Measurements from ENCODE around the gene KRT4. TPM values are rescaled to one million over a fixed set of nuclear protein-coding genes. Genes with fewer than 3 reads are reported as not detected.

Gene KRT4
- total RNA-seq, 1 donor from 2014 or later = not detected

DNA sequence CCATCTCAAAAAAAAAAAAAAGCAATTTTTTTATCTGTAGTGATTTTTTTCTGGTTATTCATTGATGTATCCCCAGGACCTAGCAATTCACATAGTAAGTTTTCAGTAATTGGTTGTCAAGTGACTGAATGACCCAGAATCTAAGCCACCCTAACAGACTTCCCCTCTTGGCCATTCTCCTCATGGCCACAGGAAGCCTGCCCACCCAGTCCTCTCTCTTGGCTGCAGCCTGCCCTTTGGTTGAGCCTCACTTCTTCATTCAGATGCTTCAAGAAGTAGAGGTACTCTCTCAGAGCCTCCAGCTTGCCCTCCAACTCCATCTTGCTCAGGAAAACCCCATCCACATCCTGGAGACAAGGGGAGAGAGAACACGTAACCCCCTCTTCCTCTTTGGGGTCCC lies 32.0 kb upstream of the KRT4 start:
- no peak for TF ChIP-seq EZH2 (IDR thresholded peaks at IDR 0.05)
- TF ChIP-seq, protein P1, sequence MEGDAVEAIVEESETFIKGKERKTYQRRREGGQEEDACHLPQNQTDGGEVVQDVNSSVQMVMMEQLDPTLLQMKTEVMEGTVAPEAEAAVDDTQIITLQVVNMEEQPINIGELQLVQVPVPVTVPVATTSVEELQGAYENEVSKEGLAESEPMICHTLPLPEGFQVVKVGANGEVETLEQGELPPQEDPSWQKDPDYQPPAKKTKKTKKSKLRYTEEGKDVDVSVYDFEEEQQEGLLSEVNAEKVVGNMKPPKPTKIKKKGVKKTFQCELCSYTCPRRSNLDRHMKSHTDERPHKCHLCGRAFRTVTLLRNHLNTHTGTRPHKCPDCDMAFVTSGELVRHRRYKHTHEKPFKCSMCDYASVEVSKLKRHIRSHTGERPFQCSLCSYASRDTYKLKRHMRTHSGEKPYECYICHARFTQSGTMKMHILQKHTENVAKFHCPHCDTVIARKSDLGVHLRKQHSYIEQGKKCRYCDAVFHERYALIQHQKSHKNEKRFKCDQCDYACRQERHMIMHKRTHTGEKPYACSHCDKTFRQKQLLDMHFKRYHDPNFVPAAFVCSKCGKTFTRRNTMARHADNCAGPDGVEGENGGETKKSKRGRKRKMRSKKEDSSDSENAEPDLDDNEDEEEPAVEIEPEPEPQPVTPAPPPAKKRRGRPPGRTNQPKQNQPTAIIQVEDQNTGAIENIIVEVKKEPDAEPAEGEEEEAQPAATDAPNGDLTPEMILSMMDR (IDR thresholded peaks at IDR 0.05) = no peak
- no peak for TF ChIP-seq EZH2phosphoT487 (IDR thresholded peaks at IDR 0.05)
- H3K4me1 Mint-ChIP-seq = peaks cover 3% of the 10 kb centered on the region
- Histone ChIP-seq H3F3A (ENCODE audit: low read depth) (no peaks in the 10 kb centered on the region), H3K27me3 (no peaks in the 10 kb centered on the region), H2AFZ (replicated peaks) (no peak overlapping the region), H3K9ac (no peak overlapping the region), H3K4me3 (no peak overlapping the region), H3K79me2 (ENCODE audit: low read depth) (no peaks in the 10 kb centered on the region), H3K9me3 (ENCODE audit: low read depth) (no peaks in the 10 kb centered on the region), H4K20me1 (ENCODE audit: low read depth) (no peaks in the 10 kb centered on the region), H3K27ac (no peak overlapping the region), H3K4me1 (no peaks in the 10 kb centered on the region), H3K4me2 (no peak overlapping the region), H3K36me3 (no peaks in the 10 kb centered on the region)
- no peaks in the 10 kb centered on the region for H3K36me3 Mint-ChIP-seq
- no peaks in the 10 kb centered on the region for H3K9me3 Mint-ChIP-seq
- no peak overlapping the region for H3K27ac Mint-ChIP-seq
- no peak overlapping the region for H3K4me3 Mint-ChIP-seq
- DNase-seq (ENCODE audit: low spot score) = no peak
- peaks cover 13% of the 10 kb centered on the region for H3K27me3 Mint-ChIP-seq (ENCODE audit: insufficient read depth, low read depth)

DNA sequence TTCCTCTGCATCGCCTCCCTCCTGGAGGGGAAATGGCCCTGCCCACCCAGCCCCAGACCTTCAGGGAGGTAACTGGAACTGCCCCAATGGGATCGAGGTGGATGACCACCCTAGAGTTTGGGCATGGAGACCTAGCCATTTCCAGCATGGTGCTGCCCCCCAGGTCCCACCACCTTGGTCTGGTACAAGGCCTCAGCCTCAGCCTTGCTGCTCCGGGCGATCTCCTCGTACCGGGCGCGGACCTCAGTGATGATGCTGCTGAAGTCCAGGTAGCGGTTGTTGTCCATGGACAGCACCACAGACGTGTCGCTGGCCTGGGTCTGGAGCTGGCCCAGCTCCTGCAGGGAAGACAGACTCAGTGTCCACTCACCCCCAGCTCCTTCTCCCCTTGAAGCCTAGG lies 30.5 kb upstream of the KRT4 start:
- no peak overlapping the region for H3K4me2 ChIP-seq
- H4K20me1 ChIP-seq (ENCODE audit: low read depth) = no peaks in the 10 kb centered on the region
- DNase-seq (ENCODE audit: low spot score) = no peak
- no peaks in the 10 kb centered on the region for H3K9me3 Mint-ChIP-seq
- H3K27me3 ChIP-seq = no peaks in the 10 kb centered on the region
- no peak overlapping the region for H3K4me3 Mint-ChIP-seq
- H3F3A ChIP-seq (ENCODE audit: low read depth) = no peaks in the 10 kb centered on the region
- no peaks in the 10 kb centered on the region for H3K9me3 ChIP-seq (ENCODE audit: low read depth)
- H3K27me3 Mint-ChIP-seq (ENCODE audit: insufficient read depth, low read depth) = peaks cover 15% of the 10 kb centered on the region
- no peaks in the 10 kb centered on the region for H3K36me3 Mint-ChIP-seq
- no peaks in the 10 kb centered on the region for H3K36me3 ChIP-seq
- no peak overlapping the region for H3K9ac ChIP-seq
- H3K4me3 ChIP-seq = no peak overlapping the region
- peaks cover 6% of the 10 kb centered on the region for H3K4me1 Mint-ChIP-seq
- H3K79me2 ChIP-seq (ENCODE audit: low read depth) = no peaks in the 10 kb centered on the region
- no peak overlapping the region for H2AFZ ChIP-seq (replicated peaks)
- no peak overlapping the region for H3K27ac ChIP-seq
- peaks cover under 1% of the 10 kb centered on the region for H3K4me1 ChIP-seq
- H3K27ac Mint-ChIP-seq = no peak overlapping the region
- no peak for TF ChIP-seq EZH2 (IDR thresholded peaks at IDR 0.05)
- no peak for TF ChIP-seq EZH2phosphoT487 (IDR thresholded peaks at IDR 0.05)
- TF ChIP-seq, protein P1 (IDR thresholded peaks at IDR 0.05) = no peak

DNA sequence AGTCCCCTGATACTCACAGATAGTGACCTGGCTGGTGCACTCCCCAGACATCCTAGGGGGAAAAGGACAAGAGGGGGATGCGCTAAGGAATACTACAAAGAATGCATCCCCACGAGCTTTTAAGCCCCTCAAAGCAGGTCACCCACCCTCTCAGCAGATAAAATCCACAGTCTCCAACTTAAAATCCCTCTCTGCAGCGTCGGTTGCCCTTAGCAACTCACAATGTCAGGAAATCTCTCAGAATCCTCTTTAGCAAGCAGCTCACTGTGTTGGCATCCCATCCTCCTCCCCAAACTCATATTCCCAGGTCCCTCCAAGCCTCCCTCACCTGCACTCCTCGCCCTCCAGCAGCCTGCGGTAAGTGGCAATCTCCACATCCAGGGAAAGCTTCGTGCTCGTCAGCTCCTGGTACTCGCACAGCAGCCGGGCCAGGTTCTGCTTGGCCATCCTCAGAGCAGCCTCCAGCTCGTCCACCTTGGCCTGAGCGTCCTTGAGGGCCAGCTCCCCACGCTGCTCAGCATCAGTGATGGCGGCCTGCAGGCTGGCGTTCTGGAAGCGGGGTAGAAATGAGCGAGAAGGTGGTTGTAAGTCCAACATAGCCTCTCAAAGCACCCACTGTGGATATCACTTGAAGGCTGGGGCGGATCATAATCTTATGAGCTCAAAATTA lies 25.7 kb upstream of the KRT4 start:
- H3K9me3 Mint-ChIP-seq = no peaks in the 10 kb centered on the region
- Histone ChIP-seq H2AFZ (replicated peaks) (no peak overlapping the region), H3K36me3 (no peaks in the 10 kb centered on the region), H3K4me1 (peaks cover 5% of the 10 kb centered on the region), H3F3A (ENCODE audit: low read depth) (no peaks in the 10 kb centered on the region), H3K9ac (no peak overlapping the region), H3K27ac (no peak overlapping the region), H3K27me3 (no peaks in the 10 kb centered on the region), H3K79me2 (ENCODE audit: low read depth) (no peaks in the 10 kb centered on the region), H4K20me1 (ENCODE audit: low read depth) (no peaks in the 10 kb centered on the region), H3K9me3 (ENCODE audit: low read depth) (no peaks in the 10 kb centered on the region), H3K4me3 (no peak overlapping the region), H3K4me2 (no peak overlapping the region)
- H3K4me3 Mint-ChIP-seq = no peak overlapping the region
- TF ChIP-seq, protein P1 (IDR thresholded peaks at IDR 0.05) = no peak
- TF ChIP-seq EZH2phosphoT487 (IDR thresholded peaks at IDR 0.05) (no peak), EZH2 (IDR thresholded peaks at IDR 0.05) (no peak)
- DNase-seq (ENCODE audit: low spot score) = no peak
- peaks cover 36% of the 10 kb centered on the region for H3K4me1 Mint-ChIP-seq
- no peaks in the 10 kb centered on the region for H3K36me3 Mint-ChIP-seq
- peaks cover 21% of the 10 kb centered on the region for H3K27me3 Mint-ChIP-seq (ENCODE audit: insufficient read depth, low read depth)
- H3K27ac Mint-ChIP-seq = no peak overlapping the region

All from neural progenitor cell (in vitro differentiated cells).